OCI-LY7 (cell line): Measurements from ENCODE around the gene SIX1.

Experiments
- EZH2phosphoT487 ChIP-seq: fragments of 200-600 bp; sonication (generic); IDR thresholded peaks from 2 replicates; pipeline ENCODE4 v1.6.1; 2018; ENCODE audit warnings: low read depth, borderline replicate concordance, mild to moderate bottlenecking, mixed run types, antibody characterized with exemption, low read length, moderate library complexity, mixed read lengths
- TF ChIP-seq, protein P1 (sequence below): fragments of 200-600 bp; sonication (generic); conservative IDR thresholded peaks from 2 replicates; pipeline ENCODE4 v1.5.1; 2014; ENCODE audit warnings: mild to moderate bottlenecking, antibody characterized with exemption, low read length, moderate library complexity, mixed read lengths

DNA sequence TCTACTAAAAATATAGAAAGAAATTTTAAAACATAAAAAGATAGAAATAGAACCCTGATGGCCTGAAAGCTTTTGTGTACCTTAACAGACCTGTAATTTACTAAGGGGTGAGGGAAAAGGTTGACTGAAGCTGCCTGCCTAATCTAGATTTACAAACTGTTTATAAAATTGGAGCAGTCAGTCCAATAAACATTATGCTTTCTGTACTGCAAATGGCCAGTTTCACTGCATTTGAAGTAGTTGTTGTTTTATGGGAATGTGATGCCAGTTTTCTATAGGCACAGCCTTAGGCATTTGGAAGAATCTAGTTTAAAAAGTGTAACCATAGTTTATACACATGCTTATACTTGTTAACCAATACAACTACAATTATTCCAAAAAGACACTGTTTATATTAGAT lies 19.1 kb downstream of the SIX1 start:
- TF ChIP-seq, protein P1, sequence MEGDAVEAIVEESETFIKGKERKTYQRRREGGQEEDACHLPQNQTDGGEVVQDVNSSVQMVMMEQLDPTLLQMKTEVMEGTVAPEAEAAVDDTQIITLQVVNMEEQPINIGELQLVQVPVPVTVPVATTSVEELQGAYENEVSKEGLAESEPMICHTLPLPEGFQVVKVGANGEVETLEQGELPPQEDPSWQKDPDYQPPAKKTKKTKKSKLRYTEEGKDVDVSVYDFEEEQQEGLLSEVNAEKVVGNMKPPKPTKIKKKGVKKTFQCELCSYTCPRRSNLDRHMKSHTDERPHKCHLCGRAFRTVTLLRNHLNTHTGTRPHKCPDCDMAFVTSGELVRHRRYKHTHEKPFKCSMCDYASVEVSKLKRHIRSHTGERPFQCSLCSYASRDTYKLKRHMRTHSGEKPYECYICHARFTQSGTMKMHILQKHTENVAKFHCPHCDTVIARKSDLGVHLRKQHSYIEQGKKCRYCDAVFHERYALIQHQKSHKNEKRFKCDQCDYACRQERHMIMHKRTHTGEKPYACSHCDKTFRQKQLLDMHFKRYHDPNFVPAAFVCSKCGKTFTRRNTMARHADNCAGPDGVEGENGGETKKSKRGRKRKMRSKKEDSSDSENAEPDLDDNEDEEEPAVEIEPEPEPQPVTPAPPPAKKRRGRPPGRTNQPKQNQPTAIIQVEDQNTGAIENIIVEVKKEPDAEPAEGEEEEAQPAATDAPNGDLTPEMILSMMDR = no peak
- TF ChIP-seq EZH2phosphoT487 = no peak
